HCT116 (cell line): ENCODE measurements around the gene GRIA1. TPM values are rescaled to one million over a fixed set of nuclear protein-coding genes. Genes with fewer than 3 reads are reported as not detected.

Experiments used
- ATAC-seq: fragments of 200-7000 bp; cut with Tn5 transposase; 2 replicates; pipeline ENCODE4 v1.9.1; 2020; ENCODE audit warnings: mild to moderate bottlenecking, moderate library complexity
- BruUV-seq: library from RNA; stranded (reverse); fragments of 400-500 nt; replicated peaks from 2 replicates; lab custom pipeline; 2021; lab: Mats Ljungman, UMichigan
- CTCF ChIA-PET: fragments of 300-600 bp; sonication (Branson Sonifier 250); formaldehyde crosslinking; loops from one replicate; lab custom pipeline; 2021; ENCODE audit warnings: antibody characterized with exemption; lab: Charles Lee
- POLR2A ChIA-PET: fragments of 300-600, 350-600 bp; sonication (Branson Sonifier 250); formaldehyde crosslinking; loops from one replicate; lab custom pipeline; 2021; ENCODE audit warnings: antibody characterized with exemption; lab: Charles Lee
- RAD21 ChIA-PET, 2 experiments: fragments of 300-600 bp; sonication (Branson Sonifier 250); formaldehyde crosslinking; loops; one replicate each; lab custom pipeline; 2023; ENCODE audit warnings: low total read pairs in 2 of 2; ENCODE audit not compliant: uncharacterized antibody in 2 of 2, unreplicated experiment in 2 of 2, low non-redundant PET in 1 of 2; lab: Charles Lee
- DNase-seq: peaks from one replicate; pipeline ENCODE4 v3.0.0-alpha.2; 2010; ENCODE audit warnings: low read depth, low spot score
- H2AFZ ChIP-seq: fragments of 200-600 bp; shearing (Covaris generic), sonication (generic); 2 replicates; pipeline ENCODE4 v1.6.1; 2017; ENCODE audit warnings: low read depth, mixed run types, mixed read lengths, antibody characterized with exemption, low read length; ENCODE audit not compliant: poor library complexity, severe bottlenecking
- H3K27ac ChIP-seq: 2 replicates; pipeline ENCODE4 v1.5.1; 2012; ENCODE audit warnings: low read depth, low read length
- H3K27me3 ChIP-seq: fragments of 200-600 bp; sonication (generic); 2 replicates; pipeline ENCODE4 v1.6.1; 2016; ENCODE audit warnings: mixed run types, low read length, mixed read lengths; ENCODE audit not compliant: insufficient read depth
- H3K36me3 ChIP-seq, 2 experiments: fragments of 200-500 bp in 1 of 2; fragments of 200-600 bp in 1 of 2; sonication (Bioruptor generic) in 1 of 2; sonication (generic) in 1 of 2; 2 replicates each; pipeline versions ENCODE4 v1.5.1 to v1.6.1; 2014 to 2016; ENCODE audit warnings: low read length in 2 of 2, inconsistent platforms in 1 of 2, mixed read lengths in 1 of 2, mixed run types in 1 of 2; ENCODE audit not compliant: insufficient read depth in 2 of 2, control insufficient read depth in 1 of 2
- H3K4me1 ChIP-seq, 2 experiments: fragments of 200-600 bp in 1 of 2; sonication (generic) in 1 of 2; 2 replicates each; pipeline versions ENCODE4 v1.5.1 to v1.6.1; 2012 to 2017; ENCODE audit warnings: low read length in 2 of 2, inconsistent platforms in 1 of 2, mild to moderate bottlenecking in 1 of 2, mixed read lengths in 1 of 2, mixed run types in 1 of 2, moderate library complexity in 1 of 2; ENCODE audit not compliant: insufficient read depth in 2 of 2, control insufficient read depth in 1 of 2
- H3K4me2 ChIP-seq: fragments of 200-600 bp; sonication (generic); 2 replicates; pipeline ENCODE4 v1.6.1; 2017; ENCODE audit warnings: mixed run types, low read length, mixed read lengths
- H3K4me3 ChIP-seq, 2 experiments: fragments of 200-600 bp in 1 of 2; sonication (generic) in 1 of 2; replicated peaks in 1 of 2; 2 replicates each; pipeline ENCODE4 v1.5.1; 2011 to 2016; ENCODE audit warnings: low read length in 2 of 2, control low read depth in 1 of 2, low read depth in 1 of 2, mild to moderate bottlenecking in 1 of 2, mixed read lengths in 1 of 2, mixed run types in 1 of 2
- H3K79me2 ChIP-seq: fragments of 200-600 bp; sonication (generic); 2 replicates; pipeline ENCODE4 v1.6.1; 2017; ENCODE audit warnings: mild to moderate bottlenecking, mixed run types, low read length, moderate library complexity, mixed read lengths; ENCODE audit not compliant: insufficient read depth
- H3K9ac ChIP-seq: fragments of 200-600 bp; sonication (generic); 2 replicates; pipeline ENCODE4 v1.6.1; 2016; ENCODE audit warnings: low read length, mixed read lengths
- H3K9me2 ChIP-seq: fragments of 200-600 bp; sonication (generic), shearing (Covaris generic); 2 replicates; pipeline ENCODE4 v1.6.1; 2017; ENCODE audit warnings: mixed run types, mild to moderate bottlenecking, moderate library complexity; ENCODE audit not compliant: insufficient read depth
- H3K9me3 ChIP-seq, 2 experiments: fragments of 200-500 bp in 1 of 2; fragments of 200-600 bp in 1 of 2; sonication (Bioruptor generic) in 1 of 2; sonication (generic) in 1 of 2; 2 replicates each; pipeline ENCODE4 v1.6.1; 2014 to 2017; ENCODE audit warnings: low read length in 2 of 2, mixed read lengths in 2 of 2, inconsistent platforms in 1 of 2, low read depth in 1 of 2, mild to moderate bottlenecking in 1 of 2, mixed run types in 1 of 2, moderate library complexity in 1 of 2; ENCODE audit not compliant: control insufficient read depth in 1 of 2, insufficient read depth in 1 of 2
- H4K20me1 ChIP-seq: fragments of 200-600 bp; sonication (generic), shearing (Covaris generic); 2 replicates; pipeline ENCODE4 v1.6.1; 2017; ENCODE audit warnings: mixed run types, mild to moderate bottlenecking, moderate library complexity; ENCODE audit not compliant: insufficient read depth
- EGR1 ChIP-seq: IDR thresholded peaks from 2 replicates; pipeline ENCODE4 v1.6.1; 2012; ENCODE audit warnings: low read depth
- EZH2 ChIP-seq: fragments of 200-600 bp; sonication (generic); IDR thresholded peaks from 2 replicates; pipeline ENCODE4 v1.6.1; 2017; ENCODE audit warnings: antibody characterized with exemption, mixed run types
- EZH2phosphoT487 ChIP-seq: fragments of 200-600 bp; IDR thresholded peaks from 2 replicates; pipeline ENCODE4 v1.6.1; 2018; ENCODE audit warnings: antibody characterized with exemption, borderline replicate concordance
- FOSL1 ChIP-seq: IDR thresholded peaks from 2 replicates; pipeline ENCODE4 v1.6.1; 2012; ENCODE audit warnings: low read depth
- MAX ChIP-seq: IDR thresholded peaks from 2 replicates; pipeline ENCODE4 v1.6.1; 2012
- RAD21 ChIP-seq: IDR thresholded peaks from 2 replicates; pipeline ENCODE4 v1.6.1; 2012; ENCODE audit warnings: low read depth, mild to moderate bottlenecking
- SIN3A ChIP-seq: IDR thresholded peaks from 2 replicates; pipeline ENCODE4 v1.6.1; 2012; ENCODE audit warnings: low read depth
- SP1 ChIP-seq: IDR thresholded peaks from 2 replicates; pipeline ENCODE4 v1.6.1; 2012; ENCODE audit warnings: low read depth
- SRF ChIP-seq: IDR thresholded peaks from 2 replicates; pipeline ENCODE4 v1.6.1; 2012; ENCODE audit warnings: low read depth
- YY1 ChIP-seq: IDR thresholded peaks from 2 replicates; pipeline ENCODE4 v1.6.1; 2011; ENCODE audit warnings: low read length, low read depth, moderate library complexity, mild to moderate bottlenecking; ENCODE audit not compliant: insufficient replicate concordance; ENCODE audit errors: extremely low read depth
- ZFX ChIP-seq: fragments of 450-650 bp; IDR thresholded peaks from 2 replicates; pipeline ENCODE4 v1.6.1; 2017
- intact Hi-C: fragments of 100-400 bp; cut with micrococcal nuclease; formaldehyde crosslinking; loops from 2 replicates; pipeline ENCODE4 v1.10.0; 2022
- total RNA-seq: library from RNA; stranded (reverse); gene quantifications from one replicate; pipeline ENCODE4 v1.2.1, GENCODE V29; 2021; ENCODE audit not compliant: unreplicated experiment
- TF ChIP-seq, protein P1 (sequence below), 3 experiments: fragments of 200-600 bp in 1 of 3; sonication (generic) in 1 of 3; IDR thresholded peaks in 2 of 3; conservative IDR thresholded peaks in 1 of 3; 2 replicates each; pipeline ENCODE4 v1.5.1; 2012 to 2017; ENCODE audit warnings: low read depth in 2 of 3, low read length in 2 of 3, antibody characterized with exemption in 1 of 3, borderline replicate concordance in 1 of 3, control low read depth in 1 of 3, mild to moderate bottlenecking in 1 of 3, mixed read lengths in 1 of 3, mixed run types in 1 of 3, moderate library complexity in 1 of 3; ENCODE audit not compliant: insufficient read depth in 1 of 3
- TF ChIP-seq, protein P2 (sequence below): IDR thresholded peaks from 2 replicates; pipeline ENCODE4 v1.6.1; 2012

Gene GRIA1
- total RNA-seq, 1 experiment from 2014 or later, result not detected

- TF ChIP-seq, protein P1, sequence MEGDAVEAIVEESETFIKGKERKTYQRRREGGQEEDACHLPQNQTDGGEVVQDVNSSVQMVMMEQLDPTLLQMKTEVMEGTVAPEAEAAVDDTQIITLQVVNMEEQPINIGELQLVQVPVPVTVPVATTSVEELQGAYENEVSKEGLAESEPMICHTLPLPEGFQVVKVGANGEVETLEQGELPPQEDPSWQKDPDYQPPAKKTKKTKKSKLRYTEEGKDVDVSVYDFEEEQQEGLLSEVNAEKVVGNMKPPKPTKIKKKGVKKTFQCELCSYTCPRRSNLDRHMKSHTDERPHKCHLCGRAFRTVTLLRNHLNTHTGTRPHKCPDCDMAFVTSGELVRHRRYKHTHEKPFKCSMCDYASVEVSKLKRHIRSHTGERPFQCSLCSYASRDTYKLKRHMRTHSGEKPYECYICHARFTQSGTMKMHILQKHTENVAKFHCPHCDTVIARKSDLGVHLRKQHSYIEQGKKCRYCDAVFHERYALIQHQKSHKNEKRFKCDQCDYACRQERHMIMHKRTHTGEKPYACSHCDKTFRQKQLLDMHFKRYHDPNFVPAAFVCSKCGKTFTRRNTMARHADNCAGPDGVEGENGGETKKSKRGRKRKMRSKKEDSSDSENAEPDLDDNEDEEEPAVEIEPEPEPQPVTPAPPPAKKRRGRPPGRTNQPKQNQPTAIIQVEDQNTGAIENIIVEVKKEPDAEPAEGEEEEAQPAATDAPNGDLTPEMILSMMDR (IDR thresholded peaks at IDR 0.05 in 2 of 3, conservative IDR thresholded peaks at IDR 0.05 in 1 of 3; ENCODE audit: borderline replicate concordance in 1 of 3, insufficient read depth in 1 of 3, low read depth in 2 of 3, low read length in 2 of 3), result no peak
- TF ChIP-seq SIN3A (no peak), EZH2 (no peak), SRF (no peak), YY1 (no peak)
- TF ChIP-seq, protein P2, sequence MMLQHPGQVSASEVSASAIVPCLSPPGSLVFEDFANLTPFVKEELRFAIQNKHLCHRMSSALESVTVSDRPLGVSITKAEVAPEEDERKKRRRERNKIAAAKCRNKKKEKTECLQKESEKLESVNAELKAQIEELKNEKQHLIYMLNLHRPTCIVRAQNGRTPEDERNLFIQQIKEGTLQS, result no peak
These were observed 142.3 kb downstream of the GRIA1 start (continued) for GRCh38 chr5:153632748-153633290.

DNA sequence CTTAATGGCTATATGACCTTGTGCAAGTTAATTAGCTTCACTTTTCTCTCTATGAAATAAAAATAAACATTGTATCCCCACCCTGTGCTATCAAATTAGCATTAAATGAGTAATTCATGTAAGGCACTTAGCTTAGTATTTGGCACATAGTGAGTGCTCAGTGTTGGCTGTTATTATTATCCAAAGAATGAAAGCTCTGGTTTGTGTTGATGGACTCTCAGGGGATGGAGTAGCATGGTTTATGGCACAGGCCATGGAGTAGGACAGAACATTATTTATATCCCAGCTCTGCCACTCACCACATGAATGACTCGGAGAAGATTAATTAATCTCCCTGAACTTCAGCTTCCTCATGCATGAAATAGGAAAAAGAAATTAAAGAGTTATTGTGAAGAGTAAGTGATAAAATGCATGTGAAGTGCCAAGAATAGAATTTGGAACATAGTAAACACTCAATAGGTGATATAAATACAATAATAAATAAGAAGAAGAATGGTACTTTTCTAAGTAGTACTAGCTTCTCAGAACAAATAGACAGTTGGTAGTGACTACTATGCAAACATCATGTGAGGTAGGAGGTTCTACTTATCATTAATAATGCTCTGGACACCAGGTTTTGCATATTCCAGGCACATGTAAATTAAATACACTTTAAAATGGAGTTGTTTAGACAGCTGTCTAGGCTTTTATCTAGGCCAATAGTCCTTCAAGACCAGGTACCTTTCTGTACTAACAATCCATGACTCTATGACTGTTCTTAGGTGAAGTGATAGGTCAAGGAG is 146.4 kb downstream of the GRIA1 start:
- H3K4me3 ChIP-seq, result no peak overlapping the region
- H3K4me2 ChIP-seq, result no peak overlapping the region
- no peaks in the 10 kb centered on the region for H3K36me3 ChIP-seq
- intact Hi-C loops, result no loop called here
- no peaks in the 10 kb centered on the region for H4K20me1 ChIP-seq
- ATAC-seq, result no peak
- TF ChIP-seq SRF, result no peak
- no peak for TF ChIP-seq EGR1
- no peak for TF ChIP-seq EZH2phosphoT487
- no peak for TF ChIP-seq SP1
- no peak for TF ChIP-seq MAX
- no peak for TF ChIP-seq EZH2
- TF ChIP-seq RAD21, result no peak
- TF ChIP-seq YY1, result no peak
- no peak for TF ChIP-seq ZFX
- no peak for TF ChIP-seq FOSL1
- no peak for DNase-seq
- H3K9me2 ChIP-seq, result no peaks in the 10 kb centered on the region
- peaks cover 9% of the 10 kb centered on the region for H3K27me3 ChIP-seq
- ChIA-PET POLR2A (no interaction called here), RAD21 (no interaction called here), CTCF (no interaction called here)
- no peaks in the 10 kb centered on the region for H3K4me1 ChIP-seq
- no peaks in the 10 kb centered on the region for H3K9me3 ChIP-seq
- H3K9ac ChIP-seq, result no peak overlapping the region
- BruUV-seq, result no TSS peak
- no peak overlapping the region for H3K27ac ChIP-seq
- no peaks in the 10 kb centered on the region for H3K79me2 ChIP-seq
- H2AFZ ChIP-seq, result no peak overlapping the region
